Panc1 (cell line): ENCODE results near the gene LHX3. TPM values are rescaled to one million over a fixed set of nuclear protein-coding genes. Genes with fewer than 3 reads are reported as not detected.

Source experiments
- ATAC-seq: fragments of 200-7000 bp; cut with Tn5 transposase; 2 replicates; pipeline ENCODE4 v1.9.1; 2020; ENCODE audit warnings: mild to moderate bottlenecking, moderate library complexity
- BruUV-seq: library from RNA; stranded (reverse); fragments of 400-500 nt; replicated peaks from 2 replicates; lab custom pipeline; 2021; lab: Mats Ljungman, UMichigan
- CTCF ChIA-PET: fragments of 300-600 bp; sonication (Branson Sonifier 250); formaldehyde crosslinking; loops from one replicate; lab custom pipeline; 2022; ENCODE audit warnings: antibody characterized with exemption; lab: Charles Lee
- POLR2A ChIA-PET: fragments of 300-600 bp; sonication (Branson Sonifier 250); formaldehyde crosslinking; loops from one replicate; lab custom pipeline; 2022; ENCODE audit warnings: antibody characterized with exemption; lab: Charles Lee
- DNase-seq: peaks from one replicate; pipeline ENCODE4 v3.0.0-alpha.2; 2010; ENCODE audit warnings: low read depth, low spot score
- H3K27ac ChIP-seq: 2 replicates; pipeline ENCODE4 v1.5.1; 2011; ENCODE audit warnings: mild to moderate bottlenecking, low read length, inconsistent platforms
- H3K27me3 ChIP-seq: fragments of 200-500 bp; sonication (Bioruptor generic); 2 replicates; pipeline ENCODE4 v1.6.0; 2014; ENCODE audit warnings: low read length, inconsistent platforms; ENCODE audit not compliant: control insufficient read depth, insufficient read depth
- H3K36me3 ChIP-seq: fragments of 200-500 bp; sonication (Bioruptor generic); 2 replicates; pipeline ENCODE4 v1.5.1; 2014; ENCODE audit warnings: inconsistent platforms, mild to moderate bottlenecking, low read length, moderate library complexity; ENCODE audit not compliant: control insufficient read depth, insufficient read depth
- H3K4me1 ChIP-seq: 2 replicates; pipeline ENCODE4 v1.5.1; 2011; ENCODE audit warnings: inconsistent platforms, mild to moderate bottlenecking, low read length, moderate library complexity; ENCODE audit not compliant: control insufficient read depth, insufficient read depth
- H3K4me3 ChIP-seq, 2 experiments: 2 replicates each; pipeline ENCODE4 v1.5.1; 2011 to 2012; ENCODE audit warnings: low read depth in 2 of 2, low read length in 2 of 2, mild to moderate bottlenecking in 2 of 2, inconsistent platforms in 1 of 2, moderate library complexity in 1 of 2
- H3K9me3 ChIP-seq: fragments of 200-500 bp; sonication (Bioruptor generic); 2 replicates; pipeline ENCODE4 v1.5.1; 2014; ENCODE audit warnings: low read depth, mild to moderate bottlenecking, inconsistent platforms, low read length, moderate library complexity; ENCODE audit not compliant: control insufficient read depth, insufficient read depth
- CTCF ChIP-seq: fragments of 450-650 bp; IDR thresholded peaks from 2 replicates; pipeline ENCODE4 v1.5.1; 2017; ENCODE audit warnings: mild to moderate bottlenecking
- POLR2AphosphoS5 ChIP-seq: IDR thresholded peaks from 2 replicates; pipeline ENCODE4 v1.6.1; 2012; ENCODE audit warnings: mild to moderate bottlenecking, low read depth, low read length, moderate library complexity
- REST ChIP-seq, 2 experiments: IDR thresholded peaks; 2 replicates each; pipeline ENCODE4 v1.6.1; 2011 to 2012; ENCODE audit warnings: low read depth in 2 of 2, control low read depth in 1 of 2, low read length in 1 of 2, mild to moderate bottlenecking in 1 of 2, moderate library complexity in 1 of 2; ENCODE audit not compliant: insufficient read depth in 1 of 2
- SIN3A ChIP-seq: IDR thresholded peaks from 2 replicates; pipeline ENCODE4 v1.6.1; 2012; ENCODE audit warnings: low read depth, mild to moderate bottlenecking, low read length, moderate library complexity, borderline replicate concordance; ENCODE audit not compliant: insufficient read depth
- TCF7L2 ChIP-seq: IDR thresholded peaks from 2 replicates; pipeline ENCODE4 v1.6.1; 2011; ENCODE audit warnings: mild to moderate bottlenecking, low read depth, low read length, inconsistent platforms
- in situ Hi-C: cut with HindIII; loops from 2 replicates; pipeline ENCODE4 v1.10.0; 2016; ENCODE audit warnings: low sequenced_read_pairs, low pct_unique_long_range_greater_than_20kb
- intact Hi-C: fragments of 100-400 bp; cut with micrococcal nuclease; formaldehyde crosslinking; loops from one replicate; pipeline ENCODE4 v1.10.0; 2022; ENCODE audit not compliant: unreplicated experiment
- total RNA-seq: library from RNA; stranded (reverse); gene quantifications from one replicate; pipeline ENCODE4 v1.2.1, GENCODE V29; 2021; ENCODE audit not compliant: unreplicated experiment

Gene LHX3
- total RNA-seq, 1 experiment from 2014 or later, result 0.13 TPM

- Histone ChIP-seq H3K4me1 (no peaks in the 10 kb centered on the region), H3K27me3 (no peaks in the 10 kb centered on the region), H3K27ac (no peak overlapping the region), H3K36me3 (no peaks in the 10 kb centered on the region), H3K4me3 (no peak overlapping the region), H3K9me3 (no peaks in the 10 kb centered on the region)
- ChIA-PET CTCF (no interaction called here), POLR2A (no interaction called here)
- intact Hi-C loops, result no loop called here
- in situ Hi-C loops, result no loop called here
- no TSS peak for BruUV-seq
- TF ChIP-seq SIN3A (no peak), TCF7L2 (no peak), CTCF (no peak), REST (IDR thresholded peaks at IDR 0.05; ENCODE audit: insufficient read depth in 1 of 2, low read depth in 2 of 2, low read length in 1 of 2) (no peak), POLR2AphosphoS5 (no peak)
- ATAC-seq, result no peak
- DNase-seq, result no peak
These were observed 57.7 kb downstream of the LHX3 start for GRCh38 chr9:136147038-136147889.

Other genes with a start within 250 kb of the LHX3 start
- gene UBAC1, start 243.8 kb downstream of the LHX3 start, total RNA-seq, result 38.0 TPM
- 62.0 TPM for gene NACC2, start 109.8 kb downstream of the LHX3 start, total RNA-seq
- gene TMEM250, start 86.3 kb downstream of the LHX3 start, total RNA-seq, result 34.0 TPM
- 40.0 TPM for gene QSOX2, start 40.7 kb upstream of the LHX3 start, total RNA-seq
- not detected for gene CCDC187, start 99.0 kb upstream of the LHX3 start, total RNA-seq
- 14.2 TPM for gene GPSM1, start 122.4 kb upstream of the LHX3 start, total RNA-seq
- gene DNLZ, start 158.6 kb upstream of the LHX3 start, total RNA-seq, result 26.5 TPM
- 1.7 TPM for gene CARD9, start 168.5 kb upstream of the LHX3 start, total RNA-seq
- gene SNAPC4, start 195.0 kb upstream of the LHX3 start, total RNA-seq, result 10.8 TPM
- 90.8 TPM for gene ENTR1, start 205.5 kb upstream of the LHX3 start, total RNA-seq
- gene PMPCA, start 205.5 kb upstream of the LHX3 start, total RNA-seq, result 60.9 TPM
- gene INPP5E, start 234.7 kb upstream of the LHX3 start, total RNA-seq, result 14.1 TPM